Naive thymus-derived CD4-positive, alpha-beta T cell (primary cell): ENCODE data around the gene TM4SF18. TPM values are rescaled to one million over a fixed set of nuclear protein-coding genes. Genes with fewer than 3 reads are reported as not detected.
"Not testable (repeated sequence)": the region's sequence is repeated elsewhere in the genome, so short reads cannot be mapped to it uniquely, and the experiment has no call there.

Experiments
- ATAC-seq: fragments of 150-1000 bp; cut with Tn5 transposase; 2 replicates; pipeline ENCODE4 v1.10.0; 2021; ENCODE audit warnings: mild to moderate bottlenecking, moderate library complexity
- CTCF ChIA-PET: fragments of 350-600 bp; sonication (Branson Sonifier 250); formaldehyde crosslinking; loops from one replicate; lab custom pipeline; 2021; ENCODE audit warnings: antibody characterized with exemption; lab: Charles Lee
- POLR2A ChIA-PET: fragments of 350-600 bp; sonication (Branson Sonifier 250); formaldehyde crosslinking; loops from one replicate; lab custom pipeline; 2021; ENCODE audit warnings: antibody characterized with exemption, inconsistent platforms; lab: Charles Lee
- DNase-seq, 9 donors: peaks; one replicate each; pipeline versions ENCODE4 v3.0.0 to v3.0.0-alpha.2; 2020 to 2022; ENCODE audit warnings: mixed read lengths in 1 of 9
- H3K27ac ChIP-seq: one replicate; pipeline ENCODE4 v1.7.0; 2013; ENCODE audit warnings: mild to moderate bottlenecking, low read depth, low read length, moderate library complexity
- H3K27me3 ChIP-seq, 2 donors: one replicate each; pipeline ENCODE4 v1.7.0; 2013; ENCODE audit warnings: low read length in 2 of 2, mild to moderate bottlenecking in 2 of 2, moderate library complexity in 2 of 2; ENCODE audit not compliant: control insufficient read depth in 2 of 2, insufficient read depth in 2 of 2
- H3K36me3 ChIP-seq, 3 experiments: 1 replicate in 2 of 3; 2 replicates in 1 of 3; pipeline ENCODE4 v1.7.0; 2013; ENCODE audit warnings: low read length in 3 of 3, mild to moderate bottlenecking in 3 of 3, moderate library complexity in 1 of 3; ENCODE audit not compliant: insufficient read depth in 3 of 3, control insufficient read depth in 2 of 3
- H3K4me1 ChIP-seq, 2 donors: one replicate each; pipeline ENCODE4 v1.7.0; 2013; ENCODE audit warnings: low read length in 2 of 2, mild to moderate bottlenecking in 2 of 2, moderate library complexity in 1 of 2; ENCODE audit not compliant: control insufficient read depth in 2 of 2, insufficient read depth in 2 of 2
- H3K4me3 ChIP-seq: 2 replicates; pipeline ENCODE4 v1.7.0; 2013; ENCODE audit warnings: mild to moderate bottlenecking, low read length
- H3K9me3 ChIP-seq, 3 experiments: 1 replicate in 2 of 3; 2 replicates in 1 of 3; pipeline ENCODE4 v1.7.0; 2013; ENCODE audit warnings: low read length in 3 of 3; ENCODE audit not compliant: control insufficient read depth in 2 of 3
- H3K27ac Mint-ChIP-seq, 9 donors: one replicate each; pipeline ENCODE4 v1.8.0; 2020 to 2022; ENCODE audit warnings: mixed read lengths in 9 of 9, mild to moderate bottlenecking in 8 of 9, moderate library complexity in 5 of 9, inconsistent platforms in 2 of 9
- H3K27me3 Mint-ChIP-seq, 5 donors: one replicate each; pipeline ENCODE4 v1.8.0; 2021 to 2022; ENCODE audit warnings: mixed read lengths in 5 of 5, mild to moderate bottlenecking in 1 of 5
- H3K36me3 Mint-ChIP-seq, 5 donors: one replicate each; pipeline ENCODE4 v1.8.0; 2020 to 2022; ENCODE audit warnings: mixed read lengths in 5 of 5, mild to moderate bottlenecking in 3 of 5, inconsistent platforms in 1 of 5
- H3K4me1 Mint-ChIP-seq, 7 donors: one replicate each; pipeline ENCODE4 v1.8.0; 2020 to 2022; ENCODE audit warnings: mixed read lengths in 7 of 7, mild to moderate bottlenecking in 3 of 7, inconsistent platforms in 1 of 7
- H3K4me3 Mint-ChIP-seq, 10 donors: one replicate each; pipeline ENCODE4 v1.8.0; 2020 to 2022; ENCODE audit warnings: mild to moderate bottlenecking in 10 of 10, mixed read lengths in 10 of 10, moderate library complexity in 6 of 10, inconsistent platforms in 2 of 10
- H3K9me3 Mint-ChIP-seq, 11 donors: one replicate each; pipeline ENCODE4 v1.8.0; 2020 to 2022; ENCODE audit warnings: mixed read lengths in 11 of 11, mild to moderate bottlenecking in 4 of 11, inconsistent platforms in 1 of 11, moderate library complexity in 1 of 11
- intact Hi-C, 2 donors: fragments of 100-400 bp; cut with micrococcal nuclease; formaldehyde crosslinking; loops; one replicate each; pipeline ENCODE4 v1.15.1; 2023
- polyA plus RNA-seq, 2 donors: library from polyadenylated mRNA; unstranded; fragments of 300-500 nt; fragmentation: Illumina TruSeq; gene quantifications; one replicate each; pipeline ENCODE4 v1.2.3, GENCODE V29; 2021
- total RNA-seq, 6 experiments: library from RNA in 5 of 6; stranded (reverse) in 5 of 6; gene quantifications; 1 replicate in 5 of 6; 2 replicates in 1 of 6; pipeline ENCODE4 v1.2.3 and lab custom pipeline; 2021 to 2026

TM4SF18 gene, protein sequence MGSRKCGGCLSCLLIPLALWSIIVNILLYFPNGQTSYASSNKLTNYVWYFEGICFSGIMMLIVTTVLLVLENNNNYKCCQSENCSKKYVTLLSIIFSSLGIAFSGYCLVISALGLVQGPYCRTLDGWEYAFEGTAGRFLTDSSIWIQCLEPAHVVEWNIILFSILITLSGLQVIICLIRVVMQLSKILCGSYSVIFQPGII
- not detected for total RNA-seq
- polyA plus RNA-seq = not detected
- total RNA-seq (lab: John Stamatoyannopoulos, UW) = not detected

DNA sequence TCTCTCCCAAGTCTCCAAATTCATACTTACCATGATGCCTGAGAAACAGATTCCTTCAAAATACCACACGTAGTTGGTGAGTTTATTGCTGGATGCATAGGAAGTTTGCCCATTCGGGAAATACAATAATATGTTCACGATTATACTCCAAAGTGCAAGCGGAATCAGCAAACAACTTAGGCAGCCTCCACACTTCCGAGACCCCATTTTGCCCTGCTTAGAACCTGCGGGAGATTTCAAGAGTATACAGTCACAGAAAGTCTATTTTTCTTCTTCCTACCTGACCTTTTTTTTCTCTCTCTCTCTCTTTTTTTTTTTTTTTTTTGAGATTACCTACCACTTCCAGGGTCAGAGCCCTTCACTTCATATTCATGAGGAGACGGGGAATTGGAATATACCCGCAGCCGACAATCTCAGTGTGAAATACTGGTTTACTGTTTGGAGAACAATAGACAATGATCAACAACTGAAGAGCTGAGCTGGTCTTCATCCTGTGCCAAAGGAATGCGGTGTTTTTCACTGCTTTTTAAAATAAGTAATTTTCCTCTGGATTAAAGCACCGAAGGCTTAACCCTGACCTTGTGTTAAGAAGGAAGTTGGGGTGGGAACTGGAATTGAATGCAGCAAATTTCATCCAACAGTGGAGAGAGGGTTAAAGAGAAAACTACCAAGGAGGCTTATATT, at the start of gene TM4SF18:
TSS of gene TM4SF18 (minus strand) at position 461 of the 684 bp plus-strand sequence. CDS start at position 207, 254 bp downstream.
- no peaks in the 10 kb centered on the region for H3K4me1 ChIP-seq
- CTCF ChIA-PET = no interaction called here
- H3K4me3 Mint-ChIP-seq = no peak within 1 kb of the TSS
- H3K27ac Mint-ChIP-seq = no peak within 1 kb of the TSS
- no peaks in the 10 kb centered on the region for H3K9me3 ChIP-seq
- H3K4me1 Mint-ChIP-seq = no peaks in the 10 kb centered on the region
- DNase-seq = no peak
- no peaks in the 10 kb centered on the region for H3K9me3 Mint-ChIP-seq
- intact Hi-C loops = no loop called here
- no peak for ATAC-seq
- no peaks in the 10 kb centered on the region for H3K36me3 ChIP-seq
- H3K27me3 Mint-ChIP-seq = peaks cover 0 to 17% (median 12%) of the 10 kb centered on the region in 5 donors
- H3K27ac ChIP-seq = no peak within 1 kb of the TSS
- no peaks in the 10 kb centered on the region for H3K27me3 ChIP-seq
- no peak within 1 kb of the TSS for H3K4me3 ChIP-seq
- POLR2A ChIA-PET = no interaction called here
- H3K36me3 Mint-ChIP-seq = no peaks in the 10 kb centered on the region

DNA sequence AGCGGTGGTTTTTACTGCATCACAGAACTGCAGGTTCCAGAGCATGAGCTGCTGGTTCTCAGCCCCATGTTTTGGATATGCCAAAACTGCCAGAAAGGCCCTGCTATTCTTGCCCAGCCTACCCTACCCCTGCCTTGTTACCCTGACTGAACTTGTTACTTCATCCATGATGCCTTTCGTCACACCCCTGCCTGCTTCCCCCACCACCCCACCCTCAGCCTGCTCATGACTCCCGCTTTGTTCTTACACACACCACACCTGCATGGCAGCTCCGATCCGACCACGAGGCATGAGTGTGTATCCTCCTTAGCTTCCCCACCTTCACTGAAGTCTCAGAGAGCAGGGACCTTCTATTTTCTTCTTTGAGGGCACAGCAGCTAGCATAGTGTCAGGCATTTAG, 49.1 kb upstream of the TM4SF18 start:
- Histone ChIP-seq H3K27ac (no peak overlapping the region), H3K4me1 (no peaks in the 10 kb centered on the region), H3K27me3 (no peaks in the 10 kb centered on the region), H3K9me3 (no peaks in the 10 kb centered on the region), H3K4me3 (no peak overlapping the region), H3K36me3 (no peaks in the 10 kb centered on the region)
- no peak overlapping the region for H3K27ac Mint-ChIP-seq
- POLR2A ChIA-PET = interaction anchor here (0.6 kb wide), 1 partner anchor 184 kb away, joined by 6 read pairs; no protein-coding TSS in a partner anchor
- H3K36me3 Mint-ChIP-seq = peaks cover 0 to 7% (median 0%) of the 10 kb centered on the region in 5 donors
- DNase-seq = no peak
- no peak for ATAC-seq
- H3K9me3 Mint-ChIP-seq = peaks cover 0 to 22% (median 3%) of the 10 kb centered on the region in 11 donors
- CTCF ChIA-PET = no interaction called here
- intact Hi-C loops = no loop called here
- H3K27me3 Mint-ChIP-seq = peaks cover 0 to 13% (median 8%) of the 10 kb centered on the region in 5 donors
- no peak overlapping the region for H3K4me3 Mint-ChIP-seq
- H3K4me1 Mint-ChIP-seq = peaks cover 0 to 1% (median 0%) of the 10 kb centered on the region in 7 donors

DNA sequence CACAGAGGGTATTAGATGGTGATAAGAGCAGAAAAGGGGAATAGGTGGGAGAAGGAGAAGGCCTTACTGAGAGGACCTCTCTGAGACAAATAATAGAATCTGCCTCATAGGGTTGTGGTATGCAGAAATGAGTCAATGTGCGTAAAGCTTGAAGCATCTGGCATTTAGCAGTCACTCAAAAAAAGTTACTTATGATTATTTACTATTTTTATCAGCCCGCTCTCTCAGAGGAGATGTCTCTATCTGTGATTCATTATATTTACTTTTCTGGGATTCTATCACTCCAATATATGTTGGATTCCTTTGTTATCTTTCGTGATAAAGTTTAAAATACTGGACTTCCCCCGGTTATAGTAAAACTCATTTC, 48.6 kb upstream of the TM4SF18 start:
- Mint-ChIP-seq H3K4me3 (no peak overlapping the region), H3K4me1 (peaks cover 0 to 2% (median 0%) of the 10 kb centered on the region in 7 donors), H3K27ac (no peak overlapping the region), H3K9me3 (peaks cover 0 to 22% (median 3%) of the 10 kb centered on the region in 11 donors), H3K27me3 (peaks cover 4 to 18% (median 11%) of the 10 kb centered on the region in 5 donors), H3K36me3 (peaks cover 0 to 7% (median 0%) of the 10 kb centered on the region in 5 donors)
- DNase-seq = no peak
- intact Hi-C loops = no loop called here
- no peaks in the 10 kb centered on the region for H3K9me3 ChIP-seq
- no peaks in the 10 kb centered on the region for H3K36me3 ChIP-seq
- no peaks in the 10 kb centered on the region for H3K27me3 ChIP-seq
- H3K4me1 ChIP-seq = no peaks in the 10 kb centered on the region
- H3K4me3 ChIP-seq = no peak overlapping the region
- POLR2A ChIA-PET = interaction anchor here (0.6 kb wide), 1 partner anchor 184 kb away, joined by 6 read pairs; no protein-coding TSS in a partner anchor
- no peak overlapping the region for H3K27ac ChIP-seq
- no peak for ATAC-seq
- CTCF ChIA-PET = no interaction called here

DNA sequence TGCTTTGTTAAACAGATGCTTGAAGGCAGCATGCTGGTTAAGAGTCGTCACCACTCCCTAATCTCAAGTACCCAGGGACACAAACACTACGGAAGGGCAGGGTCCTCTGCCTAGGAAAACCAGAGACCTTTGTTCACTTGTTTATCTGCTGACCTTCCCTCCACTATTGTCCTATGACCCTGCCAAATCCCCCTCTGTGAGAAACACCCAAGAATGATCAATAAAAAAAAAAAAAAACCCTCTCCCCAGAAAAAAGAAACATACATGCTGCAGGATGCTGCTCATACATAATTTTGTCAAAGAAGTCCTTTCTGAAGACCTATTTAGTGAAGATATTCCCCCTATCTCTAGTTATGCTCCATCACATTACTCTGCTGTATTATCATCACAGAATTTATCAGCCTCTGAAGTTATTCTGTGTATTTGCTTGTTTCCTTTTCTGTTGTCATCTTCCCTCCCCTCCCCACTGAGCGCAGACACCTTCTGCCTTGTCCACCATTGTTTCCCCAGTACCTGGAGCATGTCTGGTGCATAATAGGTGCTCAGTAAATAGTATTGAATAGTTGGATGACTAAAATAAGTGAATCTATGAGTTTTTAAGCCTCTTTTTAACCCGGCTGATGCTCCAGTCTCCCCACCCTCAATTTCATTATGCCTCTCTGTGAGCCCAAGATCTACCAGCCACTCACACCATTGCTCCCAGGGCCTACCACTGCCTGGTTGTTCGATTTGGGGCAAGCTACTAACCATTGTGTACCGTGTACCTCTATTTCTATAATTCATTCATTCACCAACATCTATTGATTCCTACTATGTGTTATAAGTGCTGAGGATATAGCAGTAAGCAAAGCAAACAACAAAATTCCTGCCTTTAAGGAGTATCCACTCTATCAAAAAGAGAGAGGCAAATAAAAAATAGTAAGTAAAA, 48.0 kb upstream of the TM4SF18 start:
- no peaks in the 10 kb centered on the region for H3K36me3 ChIP-seq
- POLR2A ChIA-PET = no interaction called here
- H3K9me3 Mint-ChIP-seq = peaks cover 0 to 22% (median 3%) of the 10 kb centered on the region in 11 donors

DNA sequence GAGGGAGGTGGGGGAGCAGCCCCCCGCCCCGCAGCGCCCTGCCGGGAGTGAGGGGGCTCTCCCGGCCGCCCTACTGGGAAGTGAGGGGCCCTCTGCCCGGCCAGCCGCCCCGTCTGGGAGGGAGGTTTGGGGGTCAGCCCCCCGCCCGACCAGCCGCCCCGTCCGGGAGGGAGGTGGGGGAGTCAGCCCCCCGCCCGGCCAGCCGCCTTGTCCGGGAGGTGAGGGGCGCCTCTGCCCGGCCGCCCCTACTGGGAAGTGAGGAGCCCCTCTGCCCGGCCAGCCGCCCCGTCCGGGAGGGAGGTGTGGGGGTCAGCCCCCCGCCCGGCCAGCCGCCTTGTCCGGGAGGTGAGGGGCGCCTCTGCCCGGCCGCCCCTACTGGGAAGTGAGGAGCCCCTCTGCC, 46.8 kb upstream of the TM4SF18 start:
- DNase-seq = not testable (repeated sequence)

More for the DNA sequence above, 48.0 kb upstream of the TM4SF18 start:
- intact Hi-C loops = no loop called here
- Histone ChIP-seq H3K4me1 (no peaks in the 10 kb centered on the region), H3K4me3 (no peak overlapping the region), H3K27ac (no peak overlapping the region), H3K9me3 (no peaks in the 10 kb centered on the region), H3K27me3 (no peaks in the 10 kb centered on the region)
- H3K36me3 Mint-ChIP-seq = peaks cover 0 to 7% (median 0%) of the 10 kb centered on the region in 5 donors
- DNase-seq (no peak), ATAC-seq (no peak)
- H3K27me3 Mint-ChIP-seq = peaks cover 9 to 22% (median 17%) of the 10 kb centered on the region in 5 donors
- peaks cover 0 to 2% (median 0%) of the 10 kb centered on the region in 7 donors for H3K4me1 Mint-ChIP-seq
- H3K4me3 Mint-ChIP-seq = no peak overlapping the region
- H3K27ac Mint-ChIP-seq = no peak overlapping the region
- CTCF ChIA-PET = no interaction called here

DNA sequence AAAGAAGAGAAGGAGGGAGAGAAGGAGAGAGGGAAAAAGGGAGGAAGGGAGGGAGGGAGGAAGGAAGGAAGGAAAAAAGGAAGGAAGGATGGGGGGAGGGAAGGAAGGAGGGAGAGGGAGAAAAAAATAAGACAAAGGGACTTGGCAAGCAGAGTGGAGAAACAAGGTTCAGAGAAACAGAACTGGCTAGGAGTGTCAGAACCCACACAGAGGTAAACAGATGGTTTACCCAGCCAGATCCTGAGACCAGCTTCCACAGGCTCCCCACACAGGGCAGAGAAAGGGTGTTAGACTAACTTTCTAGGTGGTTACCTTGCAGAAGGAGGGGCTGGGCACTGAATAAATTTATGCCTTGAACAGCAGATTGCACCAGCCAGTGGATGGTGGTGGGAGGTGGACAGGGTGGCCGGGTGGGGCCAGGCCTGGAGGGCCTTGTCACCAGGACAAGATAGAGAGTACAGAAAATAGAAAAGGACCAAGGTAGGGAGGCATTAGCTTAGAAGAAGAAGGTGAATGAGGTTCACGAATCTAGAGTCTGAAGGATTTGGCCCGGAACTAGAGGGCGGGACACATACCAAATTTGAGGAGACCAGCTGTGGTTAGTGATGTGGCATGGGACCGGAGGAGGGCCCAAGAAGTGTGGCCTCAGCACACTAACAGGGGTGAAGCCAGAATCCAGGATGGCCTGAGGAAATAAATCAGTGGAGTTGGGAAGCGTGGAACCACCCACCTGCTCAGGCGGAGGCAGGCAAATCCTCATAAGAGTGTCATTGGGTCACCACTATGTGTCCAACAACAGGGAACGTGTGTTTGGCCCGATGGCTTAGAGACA, 45.3 kb upstream of the TM4SF18 start:
- POLR2A ChIA-PET = no interaction called here

More for the DNA sequence above, 46.8 kb upstream of the TM4SF18 start:
- Mint-ChIP-seq H3K27me3 (peaks cover 8 to 22% (median 18%) of the 10 kb centered on the region in 5 donors), H3K9me3 (peaks cover 0 to 22% (median 3%) of the 10 kb centered on the region in 11 donors)
- intact Hi-C loops, POLR2A ChIA-PET, ATAC-seq, H3K36me3 ChIP-seq, H3K9me3 ChIP-seq, H3K27me3 ChIP-seq, H3K4me1 Mint-ChIP-seq, H3K27ac ChIP-seq, H3K4me1 ChIP-seq, H3K4me3 ChIP-seq, H3K27ac Mint-ChIP-seq, H3K36me3 Mint-ChIP-seq, CTCF ChIA-PET, H3K4me3 Mint-ChIP-seq: not testable (repeated sequence)

More for the DNA sequence above, 45.3 kb upstream of the TM4SF18 start:
- Histone ChIP-seq H3K27ac (no peak overlapping the region), H3K4me1 (no peaks in the 10 kb centered on the region), H3K4me3 (no peak overlapping the region), H3K27me3 (no peaks in the 10 kb centered on the region), H3K9me3 (no peaks in the 10 kb centered on the region), H3K36me3 (no peaks in the 10 kb centered on the region)
- H3K27me3 Mint-ChIP-seq = peaks cover 9 to 24% (median 18%) of the 10 kb centered on the region in 5 donors
- intact Hi-C loops = no loop called here
- no peak overlapping the region for H3K4me3 Mint-ChIP-seq
- H3K9me3 Mint-ChIP-seq = peaks cover 0 to 22% (median 3%) of the 10 kb centered on the region in 11 donors
- peaks cover 0 to 7% (median 0%) of the 10 kb centered on the region in 5 donors for H3K36me3 Mint-ChIP-seq
- ATAC-seq = no peak
- peaks cover 0 to 2% (median 0%) of the 10 kb centered on the region in 7 donors for H3K4me1 Mint-ChIP-seq
- no peak overlapping the region for H3K27ac Mint-ChIP-seq
- CTCF ChIA-PET = no interaction called here
- no peak for DNase-seq
